IMR-90 (cell line): ENCODE data around the gene HS3ST6. TPM values are rescaled to one million over a fixed set of nuclear protein-coding genes. Genes with fewer than 3 reads are reported as not detected.

Source experiments
- ATAC-seq: fragments of 200-7000 bp; cut with Tn5 transposase; 2 replicates; pipeline ENCODE4 v1.9.1; 2020; ENCODE audit warnings: low read depth, mild to moderate bottlenecking, moderate library complexity
- BruUV-seq: library from RNA; stranded (reverse); fragments of 400-500 nt; replicated peaks from 2 replicates; lab custom pipeline; 2021; lab: Mats Ljungman, UMichigan
- CTCF ChIA-PET: fragments of 300-600 bp; formaldehyde crosslinking; extraction: SDS; loops from one replicate; lab custom pipeline; 2021; ENCODE audit warnings: antibody characterized with exemption; lab: Yijun Ruan, JAX
- POLR2A ChIA-PET: fragments of 300-600 bp; sonication (Branson Sonifier 250); formaldehyde crosslinking; loops from one replicate; lab custom pipeline; 2022; ENCODE audit warnings: antibody characterized with exemption; ENCODE audit not compliant: unreplicated experiment; lab: Charles Lee
- DNase-seq: peaks from one replicate; pipeline ENCODE4 v3.0.0; 2013
- H2AFZ ChIP-seq: replicated peaks from 2 replicates; pipeline ENCODE3; 2013; ENCODE audit warnings: low read length, mild to moderate bottlenecking; ENCODE audit not compliant: poor library complexity
- H2AK5ac ChIP-seq: 2 replicates; pipeline ENCODE4 v1.6.1; 2013; ENCODE audit warnings: low read depth, low read length, inconsistent platforms
- H2AK9ac ChIP-seq: replicated peaks from 2 replicates; pipeline ENCODE3; 2013; ENCODE audit warnings: mild to moderate bottlenecking, low read depth, low read length, moderate library complexity; ENCODE audit not compliant: poor library complexity
- H2BK120ac ChIP-seq: 2 replicates; pipeline ENCODE4 v1.6.1; 2013; ENCODE audit warnings: low read depth, low read length, inconsistent platforms
- H2BK15ac ChIP-seq: 3 replicates; pipeline ENCODE4 v1.6.1; 2013; ENCODE audit warnings: low read depth, low read length, inconsistent platforms
- H2BK20ac ChIP-seq: 2 replicates; pipeline ENCODE4 v1.6.1; 2013; ENCODE audit warnings: low read depth, mild to moderate bottlenecking, inconsistent platforms, low read length, moderate library complexity
- H2BK5ac ChIP-seq: 2 replicates; pipeline ENCODE4 v1.6.1; 2013; ENCODE audit warnings: mild to moderate bottlenecking, low read depth, low read length, inconsistent platforms; ENCODE audit not compliant: poor library complexity, severe bottlenecking
- H3K14ac ChIP-seq: replicated peaks from 2 replicates; pipeline ENCODE4 v1.6.1; 2013; ENCODE audit warnings: low read depth, low read length, inconsistent platforms
- H3K18ac ChIP-seq: 2 replicates; pipeline ENCODE4 v1.6.1; 2013; ENCODE audit warnings: low read depth, low read length, control low read depth
- H3K23ac ChIP-seq: 2 replicates; pipeline ENCODE4 v1.6.1; 2013; ENCODE audit warnings: low read depth, low read length, inconsistent platforms
- H3K27ac ChIP-seq: 2 replicates; pipeline ENCODE4 v1.5.1; 2013; ENCODE audit warnings: mild to moderate bottlenecking, control low read depth, low read length; ENCODE audit not compliant: insufficient read depth
- H3K27me3 ChIP-seq: 2 replicates; pipeline ENCODE4 v1.6.1; 2013; ENCODE audit warnings: low read length; ENCODE audit not compliant: control insufficient read depth, insufficient read depth
- H3K36me3 ChIP-seq: 2 replicates; pipeline ENCODE4 v1.6.1; 2013; ENCODE audit warnings: low read length, mixed read lengths; ENCODE audit not compliant: control insufficient read depth, insufficient read depth
- H3K4ac ChIP-seq: 2 replicates; pipeline ENCODE4 v1.6.1; 2013; ENCODE audit warnings: low read depth, low read length, inconsistent platforms
- H3K4me1 ChIP-seq: 2 replicates; pipeline ENCODE4 v1.6.1; 2013; ENCODE audit warnings: low read length, mixed read lengths; ENCODE audit not compliant: control insufficient read depth, insufficient read depth
- H3K4me2 ChIP-seq: 2 replicates; pipeline ENCODE4 v1.6.1; 2013; ENCODE audit warnings: low read depth, mild to moderate bottlenecking, control low read depth, low read length, moderate library complexity
- H3K4me3 ChIP-seq: 2 replicates; pipeline ENCODE4 v1.5.1; 2013; ENCODE audit warnings: low read depth, mild to moderate bottlenecking, control low read depth, low read length, moderate library complexity; ENCODE audit not compliant: insufficient read depth
- H3K56ac ChIP-seq: 2 replicates; pipeline ENCODE4 v1.6.1; 2013; ENCODE audit warnings: low read length, inconsistent platforms; ENCODE audit not compliant: insufficient read depth; ENCODE audit errors: extremely low read depth
- H3K79me1 ChIP-seq, 2 experiments: 2 replicates each; pipeline ENCODE4 v1.6.1; 2013; ENCODE audit warnings: low read length in 2 of 2, inconsistent platforms in 1 of 2, low read depth in 1 of 2
- H3K9ac ChIP-seq: 2 replicates; pipeline ENCODE4 v1.6.1; 2013; ENCODE audit warnings: low read depth, low read length, control low read depth
- H3K9me1 ChIP-seq: 2 replicates; pipeline ENCODE4 v1.6.1; 2013; ENCODE audit warnings: low read length, inconsistent platforms; ENCODE audit not compliant: insufficient read depth
- H3K9me3 ChIP-seq: 2 replicates; pipeline ENCODE4 v1.6.1; 2013; ENCODE audit warnings: low read length; ENCODE audit not compliant: control insufficient read depth, insufficient read depth
- H4K20me1 ChIP-seq: 2 replicates; pipeline ENCODE4 v1.6.1; 2013; ENCODE audit warnings: low read length, inconsistent platforms; ENCODE audit not compliant: insufficient read depth
- H4K5ac ChIP-seq: 2 replicates; pipeline ENCODE4 v1.6.1; 2013; ENCODE audit warnings: mild to moderate bottlenecking, low read depth, low read length, control low read depth
- H4K8ac ChIP-seq, 2 experiments: 2 replicates each; pipeline ENCODE4 v1.6.1; 2013; ENCODE audit warnings: low read depth in 2 of 2, low read length in 2 of 2, control low read depth in 1 of 2, inconsistent platforms in 1 of 2
- H4K91ac ChIP-seq: 2 replicates; pipeline ENCODE4 v1.6.1; 2013; ENCODE audit warnings: low read depth, low read length, inconsistent platforms; ENCODE audit not compliant: insufficient read depth
- RCOR1 ChIP-seq: IDR thresholded peaks from 2 replicates; pipeline ENCODE4 v1.6.1; 2012; ENCODE audit warnings: mild to moderate bottlenecking, low read length, improper control_type of control experiment; ENCODE audit not compliant: insufficient replicate concordance
- RFX5 ChIP-seq: IDR thresholded peaks from 2 replicates; pipeline ENCODE4 v1.8.0; 2012; ENCODE audit warnings: low read depth, mild to moderate bottlenecking, low read length, moderate library complexity
- WGBS, 2 experiments: methylation state at CpG; one replicate each; pipeline versions ENCODE4 v1.1.5 to v1.1.7; 2013; ENCODE audit warnings: missing lambda C conversion rate in 2 of 2; ENCODE audit not compliant: insufficient read length in 1 of 2; ENCODE audit errors: extremely low coverage in 2 of 2; 5-methylcytosine and 5-hydroxymethylcytosine counted together
- dilution Hi-C: fragments of 300-500 bp; cut with HindIII; formaldehyde crosslinking; loops from one replicate; pipeline ENCODE4 v1.14.3; 2018; ENCODE audit warnings: low sequenced_read_pairs; ENCODE audit not compliant: unreplicated experiment
- in situ Hi-C: fragments of 300-500 bp; cut with MboI; formaldehyde crosslinking; loops from 3 replicates; pipeline ENCODE4 v1.14.3; 2019; ENCODE audit warnings: low sequenced_read_pairs, inconsistent platforms, mixed read lengths
- intact Hi-C: fragments of 100-400 bp; cut with micrococcal nuclease; formaldehyde crosslinking; loops from 2 replicates; pipeline ENCODE4 v1.10.0; 2022
- polyA plus RNA-seq, 3 experiments: library from polyadenylated mRNA; depleted of rRNA; stranded (reverse); fragments of >200 nt; gene quantifications; 2 replicates each; pipeline ENCODE4 v1.2.3, GENCODE V29; 2012; ENCODE audit warnings: low replicate concordance in 1 of 3
- total RNA-seq: library from RNA; depleted of rRNA; stranded (reverse); fragments of >200 nt; gene quantifications from 2 replicates; pipeline ENCODE4 v1.2.3, GENCODE V29; 2012

Gene HS3ST6
- total and polyA plus RNA-seq, 2 of the 4 experiments (the other 2 are of a cell fraction): not detected

GRCh38 chr16:1884889-1885288, 33.3 kb downstream of the HS3ST6 start:
- no peak overlapping the region for H4K8ac ChIP-seq
- no peak overlapping the region for H3K9ac ChIP-seq
- no peak overlapping the region for H4K5ac ChIP-seq
- ChIA-PET POLR2A (no interaction called here), CTCF (no interaction called here)
- H3K4ac ChIP-seq: no peak overlapping the region
- H3K14ac ChIP-seq: no peak overlapping the region
- H3K18ac ChIP-seq: no peak overlapping the region
- ATAC-seq (no peak), DNase-seq (no peak)
- no TSS peak for BruUV-seq
- H3K4me2 ChIP-seq: no peak overlapping the region
- no peaks in the 10 kb centered on the region for H3K36me3 ChIP-seq
- peaks cover 27% of the 10 kb centered on the region for H3K27me3 ChIP-seq
- H3K56ac ChIP-seq: no peak overlapping the region
- in situ Hi-C loops (loop anchor here (25.0 kb wide), 1 partner anchor 502 kb away; no protein-coding TSS in a partner anchor), intact Hi-C loops (no loop called here), dilution Hi-C loops (no loop called here)
- no peaks in the 10 kb centered on the region for H3K9me3 ChIP-seq
- no peak overlapping the region for H2BK5ac ChIP-seq
- no peak overlapping the region for H2AFZ ChIP-seq
- H3K23ac ChIP-seq: no peak overlapping the region
- H3K27ac ChIP-seq: no peak overlapping the region
- no peaks in the 10 kb centered on the region for H3K9me1 ChIP-seq
- no peaks in the 10 kb centered on the region; the same call in 1 of the 2 replicates for H4K20me1 ChIP-seq
- H3K79me1 ChIP-seq: no peaks in the 10 kb centered on the region
- H2AK5ac ChIP-seq: no peak overlapping the region
- WGBS, 2 experiments: no CpG with 5 or more reads among the region's 5 CpGs
- H3K4me1 ChIP-seq: no peaks in the 10 kb centered on the region
- H2BK20ac ChIP-seq: no peak overlapping the region
- H2BK120ac ChIP-seq: no peak overlapping the region
- H4K91ac ChIP-seq: no peak overlapping the region
- no peak overlapping the region for H3K4me3 ChIP-seq
- no peak for TF ChIP-seq RCOR1
- no peak for TF ChIP-seq RFX5
- H2AK9ac ChIP-seq: no peak overlapping the region
- H2BK15ac ChIP-seq: no peak overlapping the region
